HFF-Myc (cell line): Measurements from ENCODE around the gene RAB10.

Experiments used
- DNase-seq: peaks from one replicate; pipeline ENCODE4 v3.0.0-alpha.2; 2011; ENCODE audit warnings: low read depth; ENCODE audit errors: extremely low read depth
- H3K4me3 ChIP-seq: replicated peaks from 2 replicates; pipeline ENCODE4 v1.5.1; 2011; ENCODE audit warnings: low read depth, mild to moderate bottlenecking, control low read depth, low read length
- CTCF ChIP-seq: IDR thresholded peaks from 2 replicates; pipeline ENCODE4 v1.5.1; 2012; ENCODE audit warnings: mild to moderate bottlenecking, low read depth, low read length, control low read depth; ENCODE audit errors: missing control alignments

RAB10 gene

GRCh38 chr2:26168785-26169184 lies 134.9 kb downstream of the RAB10 start:
- no peak for DNase-seq
- no peak overlapping the region for H3K4me3 ChIP-seq
- no peak for TF ChIP-seq CTCF

GRCh38 chr2:26169226-26169625 lies 135.3 kb downstream of the RAB10 start:
- DNase-seq: no peak
- no peak for TF ChIP-seq CTCF
- no peak overlapping the region for H3K4me3 ChIP-seq

- TF ChIP-seq CTCF: no peak
These were observed 136.0 kb downstream of the RAB10 start for GRCh38 chr2:26169681-26170414.

GRCh38 chr2:26170795-26171194 lies 136.9 kb downstream of the RAB10 start:
- no peak for DNase-seq
- H3K4me3 ChIP-seq: no peak overlapping the region

More at GRCh38 chr2:26169681-26170414, 136.0 kb downstream of the RAB10 start:
- H3K4me3 ChIP-seq: no peak overlapping the region
- no peak for DNase-seq

GRCh38 chr2:26172189-26172870 lies 138.4 kb downstream of the RAB10 start:
- DNase-seq: no peak
- H3K4me3 ChIP-seq: no peak overlapping the region

More at GRCh38 chr2:26170795-26171194, 136.9 kb downstream of the RAB10 start:
- no peak for TF ChIP-seq CTCF

More at GRCh38 chr2:26172189-26172870, 138.4 kb downstream of the RAB10 start:
- TF ChIP-seq CTCF: no peak
